H9 (cell line): ENCODE results near the gene ATP11B. TPM values are rescaled to one million over a fixed set of nuclear protein-coding genes. Genes with fewer than 3 reads are reported as not detected.

Experiments used
- DNase-seq: peaks from one replicate; pipeline ENCODE4 v3.0.0-alpha.2; 2017
- H2AFZ ChIP-seq: one replicate; pipeline ENCODE4 v1.6.1; 2013; ENCODE audit warnings: mild to moderate bottlenecking, low read length, control low read depth, moderate library complexity
- H2AK5ac ChIP-seq: 2 replicates; pipeline ENCODE4 v1.6.1; 2013; ENCODE audit warnings: low read length, control low read depth, mixed read lengths; ENCODE audit not compliant: insufficient read length
- H2BK120ac ChIP-seq: one replicate; pipeline ENCODE4 v1.6.1; 2013; ENCODE audit warnings: low read depth, mild to moderate bottlenecking, low read length, control low read depth, inconsistent platforms; ENCODE audit not compliant: poor library complexity, severe bottlenecking
- H2BK12ac ChIP-seq: 2 replicates; pipeline ENCODE4 v1.6.1; 2013; ENCODE audit warnings: low read length, control low read depth, mixed read lengths, low read depth; ENCODE audit not compliant: insufficient read length
- H2BK15ac ChIP-seq: 2 replicates; pipeline ENCODE4 v1.6.1; 2013; ENCODE audit warnings: low read depth, low read length, control low read depth
- H2BK20ac ChIP-seq: one replicate; pipeline ENCODE4 v1.6.1; 2013; ENCODE audit warnings: low read depth, mild to moderate bottlenecking, low read length, control low read depth, inconsistent platforms; ENCODE audit not compliant: poor library complexity, severe bottlenecking
- H2BK5ac ChIP-seq: 2 replicates; pipeline ENCODE4 v1.6.1; 2013; ENCODE audit warnings: low read length, control low read depth, mixed read lengths; ENCODE audit not compliant: insufficient read length
- H3K14ac ChIP-seq: 2 replicates; pipeline ENCODE4 v1.6.1; 2013; ENCODE audit warnings: low read length, control low read depth; ENCODE audit not compliant: insufficient read depth
- H3K18ac ChIP-seq: 2 replicates; pipeline ENCODE4 v1.6.1; 2013; ENCODE audit warnings: low read depth, mild to moderate bottlenecking, mixed read lengths, low read length, control low read depth; ENCODE audit not compliant: insufficient read length
- H3K23ac ChIP-seq: 2 replicates; pipeline ENCODE4 v1.6.1; 2013; ENCODE audit warnings: low read length, control low read depth, mixed read lengths, low read depth; ENCODE audit not compliant: insufficient read length
- H3K23me2 ChIP-seq: 2 replicates; pipeline ENCODE4 v1.6.1; 2013; ENCODE audit warnings: low read depth, mild to moderate bottlenecking, mixed read lengths, low read length, control low read depth; ENCODE audit not compliant: insufficient read length, poor library complexity, severe bottlenecking
- H3K27ac ChIP-seq: 2 replicates; pipeline ENCODE4 v1.5.1; 2013; ENCODE audit warnings: low read length, control low read depth, mixed read lengths, low read depth; ENCODE audit not compliant: insufficient read length
- H3K27me3 ChIP-seq: 2 replicates; pipeline ENCODE4 v1.6.1; 2013; ENCODE audit warnings: low read length, control low read depth, inconsistent platforms; ENCODE audit not compliant: insufficient read depth
- H3K4ac ChIP-seq: 2 replicates; pipeline ENCODE4 v1.6.1; 2013; ENCODE audit warnings: low read depth, mild to moderate bottlenecking, control low read depth, inconsistent platforms, low read length, moderate library complexity
- H3K4me1 ChIP-seq: 2 replicates; pipeline ENCODE4 v1.6.1; 2013; ENCODE audit warnings: low read length, control low read depth, inconsistent platforms; ENCODE audit not compliant: insufficient read depth
- H3K4me2 ChIP-seq: 2 replicates; pipeline ENCODE4 v1.6.1; 2013; ENCODE audit warnings: low read length, control low read depth, mixed read lengths; ENCODE audit not compliant: insufficient read length, insufficient read depth
- H3K56ac ChIP-seq: 2 replicates; pipeline ENCODE4 v1.6.1; 2013; ENCODE audit warnings: low read depth, mild to moderate bottlenecking, mixed read lengths, low read length, control low read depth; ENCODE audit not compliant: insufficient read length
- H3K79me1 ChIP-seq: 2 replicates; pipeline ENCODE4 v1.6.1; 2013; ENCODE audit warnings: low read depth, mild to moderate bottlenecking, moderate library complexity, low read length, control low read depth, inconsistent platforms; ENCODE audit not compliant: insufficient read depth, poor library complexity, severe bottlenecking
- H3K79me2 ChIP-seq: 2 replicates; pipeline ENCODE4 v1.6.1; 2013; ENCODE audit warnings: low read length, control low read depth, inconsistent platforms; ENCODE audit not compliant: insufficient read depth
- H3K9ac ChIP-seq: 2 replicates; pipeline ENCODE4 v1.6.1; 2013; ENCODE audit warnings: low read length, control low read depth, mixed read lengths; ENCODE audit not compliant: insufficient read length; ENCODE audit errors: extremely low read depth
- H3K9me3 ChIP-seq: one replicate; pipeline ENCODE4 v1.6.1; 2013; ENCODE audit warnings: low read depth, low read length, inconsistent platforms; ENCODE audit not compliant: control insufficient read depth
- H3T11ph ChIP-seq: one replicate; pipeline ENCODE4 v1.6.1; 2013; ENCODE audit warnings: mild to moderate bottlenecking, low read length, control low read depth, inconsistent platforms
- H4K20me1 ChIP-seq: one replicate; pipeline ENCODE4 v1.6.1; 2013; ENCODE audit not compliant: control insufficient read depth, insufficient read length, insufficient read depth
- H4K5ac ChIP-seq: 2 replicates; pipeline ENCODE4 v1.6.1; 2013; ENCODE audit warnings: low read depth, mild to moderate bottlenecking, mixed read lengths, low read length, control low read depth; ENCODE audit not compliant: insufficient read length
- H4K8ac ChIP-seq: replicated peaks from 2 replicates; pipeline ENCODE4 v1.6.1; 2013; ENCODE audit warnings: low read length, control low read depth, mixed read lengths, low read depth; ENCODE audit not compliant: insufficient read length
- H4K91ac ChIP-seq: 2 replicates; pipeline ENCODE4 v1.6.1; 2013; ENCODE audit warnings: low read depth, mild to moderate bottlenecking, moderate library complexity, mixed read lengths, low read length, control low read depth; ENCODE audit not compliant: insufficient read length
- H3K27ac Mint-ChIP-seq, 3 experiments: 2 replicates in 2 of 3; 3 replicates in 1 of 3; pipeline ENCODE4 v1.8.0; 2020 to 2021; ENCODE audit warnings: mixed read lengths in 3 of 3, mild to moderate bottlenecking in 1 of 3, moderate library complexity in 1 of 3
- H3K27me3 Mint-ChIP-seq: 2 replicates; pipeline ENCODE4 v1.8.0; 2021; ENCODE audit warnings: low read depth, mild to moderate bottlenecking, moderate library complexity, mixed read lengths
- H3K36me3 Mint-ChIP-seq, 3 experiments: 2 replicates in 2 of 3; 3 replicates in 1 of 3; pipeline ENCODE4 v1.8.0; 2020 to 2021; ENCODE audit warnings: low read depth in 3 of 3, mixed read lengths in 3 of 3; ENCODE audit not compliant: insufficient read depth in 1 of 3
- H3K4me1 Mint-ChIP-seq, 2 experiments: 2 replicates each; pipeline ENCODE4 v1.8.0; 2020; ENCODE audit warnings: mixed read lengths in 2 of 2
- H3K4me3 Mint-ChIP-seq, 2 experiments: 2 replicates in 1 of 2; 3 replicates in 1 of 2; pipeline ENCODE4 v1.8.0; 2020 to 2021; ENCODE audit warnings: mild to moderate bottlenecking in 2 of 2, mixed read lengths in 2 of 2, moderate library complexity in 1 of 2
- H3K9me3 Mint-ChIP-seq, 2 experiments: 2 replicates in 1 of 2; 3 replicates in 1 of 2; pipeline ENCODE4 v1.8.0; 2020; ENCODE audit warnings: mild to moderate bottlenecking in 2 of 2, mixed read lengths in 2 of 2, moderate library complexity in 1 of 2
- CTCF ChIP-seq: fragments of 200-600 bp; sonication (generic); conservative IDR thresholded peaks from 3 replicates; pipeline ENCODE4 v1.8.0; 2021; ENCODE audit warnings: antibody characterized with exemption, mild to moderate bottlenecking
- WGBS: extraction: QIAGEN DNeasy Blood & Tissue Kit; methylation state at CpG from one replicate; pipeline ENCODE4 v1.1.7; 2013; ENCODE audit warnings: missing lambda C conversion rate, low lambda C conversion rate, mixed read lengths; ENCODE audit not compliant: insufficient read length; ENCODE audit errors: extremely low coverage; 5-methylcytosine and 5-hydroxymethylcytosine counted together
- total RNA-seq: library from RNA; stranded (reverse); gene quantifications from 2 replicates; pipeline ENCODE4 v1.2.1, GENCODE V29; 2021

Gene ATP11B
- total RNA-seq, 1 experiment from 2014 or later, result 30.0 TPM

- Mint-ChIP-seq H3K36me3 (no peaks in the 10 kb centered on the region), H3K27ac (no peak overlapping the region), H3K4me3 (no peak overlapping the region), H3K4me1 (no peaks in the 10 kb centered on the region), H3K9me3 (no peaks in the 10 kb centered on the region), H3K27me3 (no peaks in the 10 kb centered on the region)
- no CpG with 5 or more reads among the region's 2 CpGs for WGBS
- no peak overlapping the region for H2BK5ac ChIP-seq
- H3K18ac ChIP-seq, result no peak overlapping the region
- no peak overlapping the region for H2BK120ac ChIP-seq
- no peak overlapping the region for H4K5ac ChIP-seq
- H3K56ac ChIP-seq, result no peak overlapping the region
- H3K4me1 ChIP-seq, result no peaks in the 10 kb centered on the region
- no peak for TF ChIP-seq CTCF
- H2AK5ac ChIP-seq, result no peak overlapping the region
- no peak overlapping the region for H2AFZ ChIP-seq
- H3K14ac ChIP-seq, result no peak overlapping the region
- DNase-seq, result no peak
- no peak overlapping the region for H3K23ac ChIP-seq
- no peak overlapping the region for H3K4me2 ChIP-seq
- H2BK12ac ChIP-seq, result no peak overlapping the region
- no peaks in the 10 kb centered on the region for H3K27me3 ChIP-seq
- no peak overlapping the region for H3K9ac ChIP-seq
- H3K79me1 ChIP-seq, result no peaks in the 10 kb centered on the region
- H3K4ac ChIP-seq, result no peak overlapping the region
- H3K23me2 ChIP-seq, result no peaks in the 10 kb centered on the region
- no peak overlapping the region for H4K8ac ChIP-seq
- no peaks in the 10 kb centered on the region for H3K79me2 ChIP-seq
- no peak overlapping the region for H3K27ac ChIP-seq
- H3K9me3 ChIP-seq, result no peaks in the 10 kb centered on the region
- H2BK20ac ChIP-seq, result no peak overlapping the region
- no peak overlapping the region for H4K91ac ChIP-seq
- no peaks in the 10 kb centered on the region for H4K20me1 ChIP-seq
- no peak overlapping the region for H2BK15ac ChIP-seq
- no peak overlapping the region for H3T11ph ChIP-seq
Observed at GRCh38 chr3:182769673-182770072, 23.6 kb upstream of the ATP11B start.
